Stimulated activated CD4-positive, alpha-beta T cell treated with anti-CD3 and anti-CD28 coated beads, Interleukin-4, amount 100 ng/mL, for 24 hours (primary cell): Measurements from ENCODE around the gene ATG4B.
A peak's percentile ranks its signal among the peaks of the same experiment; 100 is the strongest.
"Not testable (repeated sequence)": the region's sequence is repeated elsewhere in the genome, so short reads cannot be mapped to it uniquely, and the experiment has no call there.

Experiments
- DNase-seq: peaks from one replicate; pipeline ENCODE4 v3.0.0-alpha.2; 2020

The ATG4B gene

DNA sequence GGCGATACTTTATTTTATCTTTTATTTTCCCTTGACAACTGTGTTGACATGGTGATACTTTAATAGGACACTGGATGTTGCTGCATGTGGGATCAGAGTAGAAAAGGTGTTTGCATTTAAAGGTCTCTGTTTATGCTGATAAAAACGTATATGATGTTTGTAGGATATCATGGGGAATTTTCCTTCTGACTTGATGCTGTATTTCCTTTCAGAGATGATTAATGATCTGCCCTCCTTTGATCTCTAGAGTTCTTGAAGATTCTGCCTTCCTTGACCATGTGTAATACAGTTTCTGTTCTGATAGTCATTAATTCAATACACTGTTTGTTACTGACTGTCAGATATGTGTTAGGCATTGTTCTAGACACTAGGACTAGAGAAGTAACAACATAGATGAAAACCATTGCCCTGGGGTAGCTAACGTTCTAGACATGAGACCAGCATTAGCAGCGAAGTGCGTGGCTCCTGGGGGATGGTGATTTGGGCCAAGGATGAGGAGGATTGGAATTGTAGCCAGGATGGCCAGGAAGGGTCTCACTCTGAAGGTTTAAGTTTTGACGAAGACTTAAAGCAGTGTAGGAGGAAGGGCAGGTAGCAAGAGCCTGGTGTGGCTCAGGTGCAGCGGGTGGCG is 2.8 kb downstream of the ATG4B start:
- DNase-seq = no peak

DNA sequence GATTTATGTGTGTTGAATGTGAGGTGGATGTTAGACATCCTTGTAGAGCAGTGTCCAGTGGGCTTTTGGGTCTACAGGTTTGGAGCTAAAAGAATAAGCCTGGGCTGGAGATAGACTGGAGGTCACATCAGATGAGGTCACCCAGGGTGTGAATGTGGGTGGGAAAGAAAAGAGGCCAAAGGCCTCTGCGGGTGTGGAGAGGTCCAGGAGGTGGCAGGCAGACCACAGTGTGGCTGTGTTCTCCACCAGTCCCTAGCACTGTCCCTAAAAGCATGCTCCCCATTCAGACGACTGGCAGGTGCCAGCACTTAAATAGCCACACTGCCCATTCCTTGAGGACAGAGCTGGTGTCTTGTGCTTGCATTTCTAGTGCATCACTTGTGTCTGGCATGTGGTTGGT is 4.1 kb downstream of the ATG4B start:
- no peak for DNase-seq

DNA sequence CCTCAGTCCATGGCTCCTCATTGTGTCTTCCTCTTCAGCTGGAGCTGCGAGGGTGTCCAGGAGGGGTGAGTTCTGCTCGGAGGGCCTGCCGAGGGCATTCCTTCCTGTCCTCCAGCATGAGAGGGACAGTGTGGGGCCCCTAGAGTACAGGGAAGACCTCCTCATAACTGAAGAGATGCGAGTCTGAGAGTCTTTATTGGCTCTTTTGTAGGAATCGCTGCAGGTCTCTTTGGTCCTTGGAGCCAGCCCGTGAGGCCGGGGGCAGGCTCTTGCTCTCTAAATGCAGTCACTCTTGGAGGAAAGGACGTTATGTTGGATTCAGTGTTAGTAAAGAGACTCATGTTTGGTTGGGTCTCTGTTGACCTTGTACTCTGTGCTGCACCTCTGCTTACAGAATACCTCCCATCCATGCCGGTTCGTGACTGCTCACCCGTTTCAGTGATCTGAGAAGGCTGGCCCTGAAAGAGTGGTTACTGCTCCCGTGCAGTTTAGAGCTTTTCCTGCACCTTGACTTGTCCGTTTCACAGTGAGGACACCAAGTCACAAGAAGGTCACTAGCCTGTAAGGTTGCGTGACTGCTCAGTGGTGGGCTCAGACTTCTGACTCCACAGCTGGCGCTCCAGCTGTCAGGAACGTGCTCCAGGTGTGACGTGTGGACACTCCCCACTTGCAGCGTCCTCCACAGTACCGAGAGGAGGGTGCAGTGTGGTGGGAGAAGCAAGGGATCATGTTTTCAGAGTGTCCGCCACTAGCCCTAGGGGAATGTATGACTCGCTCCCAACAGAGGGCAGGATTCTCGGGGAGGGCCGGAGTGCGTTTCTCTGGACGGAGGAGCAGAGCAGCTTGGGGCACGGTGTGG is 7.8 kb downstream of the ATG4B start:
- no peak for DNase-seq

DNA sequence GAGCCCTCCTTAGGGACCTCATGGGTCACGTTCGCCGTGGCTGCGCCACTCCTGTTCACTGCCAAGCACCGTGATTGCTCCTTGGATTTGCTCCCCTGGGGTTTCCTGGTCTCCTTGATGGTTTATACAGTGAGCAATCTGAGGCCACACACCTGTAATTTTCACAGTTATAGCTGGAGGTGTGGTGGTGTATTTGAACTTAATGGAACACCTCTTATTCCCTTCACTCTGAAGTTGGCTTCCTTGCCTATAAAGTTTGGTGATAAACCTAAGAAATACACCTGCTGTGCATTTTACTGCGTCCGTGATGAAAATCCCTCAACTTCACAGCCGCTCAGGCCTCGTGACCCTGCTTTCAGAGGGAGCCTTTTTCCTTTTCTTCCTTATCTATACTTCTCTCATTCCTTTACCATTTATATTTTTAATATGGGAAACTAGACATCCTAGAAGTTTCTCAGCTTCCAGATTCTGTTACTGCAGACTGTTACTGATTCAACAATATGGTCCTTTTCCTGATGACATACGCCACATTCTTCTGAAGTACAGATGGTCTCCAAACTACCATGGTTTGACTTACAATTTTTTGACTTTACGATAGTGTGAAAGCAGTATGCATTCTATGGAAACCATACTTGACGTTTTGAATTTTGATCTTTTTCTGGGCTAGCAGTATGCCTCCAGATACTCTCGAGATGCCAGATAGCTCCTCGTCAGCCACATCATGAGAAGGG is 8.6 kb downstream of the ATG4B start:
- no peak for DNase-seq

DNA sequence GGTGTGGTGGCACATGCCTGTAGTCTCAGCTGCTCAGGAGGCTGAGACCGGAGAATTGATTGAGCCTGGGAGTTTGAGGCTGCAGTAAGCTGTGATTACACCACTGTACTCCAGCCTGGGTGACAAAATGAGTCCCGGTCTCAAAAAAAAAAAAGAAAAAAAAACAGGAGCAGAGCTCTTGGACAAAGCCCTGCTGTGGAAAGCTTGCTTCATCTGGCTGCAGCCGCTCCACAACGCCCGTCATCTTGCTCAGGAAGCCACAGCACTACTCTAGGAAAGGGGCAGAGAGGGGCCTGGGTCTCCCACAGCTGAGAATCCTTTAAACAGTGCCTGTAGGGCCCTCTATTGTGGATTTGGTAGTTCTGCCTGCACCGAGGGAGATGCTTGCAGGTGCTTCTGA is 11.0 kb downstream of the ATG4B start:
- DNase-seq = no peak

DNA sequence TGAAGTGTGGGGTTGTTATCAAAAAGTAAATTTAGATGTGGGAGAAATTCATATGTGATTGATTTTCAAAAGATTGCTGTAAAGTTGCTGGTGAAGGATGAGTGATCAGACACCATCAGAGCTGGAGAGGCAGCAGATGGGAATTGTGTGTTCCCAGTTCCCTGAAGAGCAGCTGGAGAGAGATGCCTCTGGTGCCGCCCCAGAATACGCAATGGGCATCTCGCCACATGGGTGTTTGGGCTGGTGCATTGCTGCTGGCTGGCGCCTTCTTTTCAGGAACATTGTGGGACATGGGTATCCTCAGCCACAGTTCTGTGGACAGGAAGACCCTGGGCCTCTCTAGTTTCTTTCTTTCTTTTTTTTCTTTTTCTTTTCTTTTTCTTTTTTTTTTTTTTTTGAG is 11.9 kb downstream of the ATG4B start:
- DNase-seq = no peak

DNA sequence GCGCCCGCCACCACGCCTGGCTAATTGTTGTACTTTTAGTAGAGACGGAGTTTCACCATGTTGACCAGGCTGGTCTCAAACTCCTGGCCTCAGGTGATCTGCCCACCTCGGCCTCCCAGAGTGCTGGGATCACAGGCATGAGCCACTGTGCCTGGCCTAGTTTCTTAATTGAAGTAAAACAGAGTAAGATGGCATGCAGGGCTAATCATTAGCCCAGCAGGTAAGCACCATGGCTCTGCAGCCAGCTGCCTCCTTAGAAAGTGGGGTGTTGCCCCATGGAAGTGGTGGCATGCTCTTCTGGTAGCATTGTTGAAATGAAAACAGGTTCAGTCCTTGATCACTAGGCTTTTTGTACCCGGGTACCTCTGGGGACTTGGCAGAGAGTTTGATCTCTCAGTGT is 12.4 kb downstream of the ATG4B start:
- DNase-seq = no peak

DNA sequence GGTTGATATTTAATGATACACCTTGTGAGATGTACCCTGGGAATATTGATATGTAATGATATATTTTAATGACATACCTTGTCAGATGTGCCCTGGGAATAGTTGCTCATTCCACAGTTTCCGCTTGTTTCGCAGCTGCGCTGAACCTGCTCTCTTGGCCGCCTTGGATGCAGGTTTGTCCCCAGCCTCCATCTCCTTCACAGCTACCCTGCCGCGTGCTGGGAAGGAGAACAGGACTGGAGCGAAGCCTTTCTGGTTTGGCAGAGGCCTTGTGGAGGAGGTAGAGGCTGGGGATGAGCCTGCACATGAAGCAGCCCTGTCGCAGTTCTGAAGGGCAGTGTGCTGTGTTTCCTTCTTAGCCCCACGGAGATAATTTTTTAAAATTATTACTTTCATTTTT is 14.6 kb downstream of the ATG4B start:
- DNase-seq = no peak

DNA sequence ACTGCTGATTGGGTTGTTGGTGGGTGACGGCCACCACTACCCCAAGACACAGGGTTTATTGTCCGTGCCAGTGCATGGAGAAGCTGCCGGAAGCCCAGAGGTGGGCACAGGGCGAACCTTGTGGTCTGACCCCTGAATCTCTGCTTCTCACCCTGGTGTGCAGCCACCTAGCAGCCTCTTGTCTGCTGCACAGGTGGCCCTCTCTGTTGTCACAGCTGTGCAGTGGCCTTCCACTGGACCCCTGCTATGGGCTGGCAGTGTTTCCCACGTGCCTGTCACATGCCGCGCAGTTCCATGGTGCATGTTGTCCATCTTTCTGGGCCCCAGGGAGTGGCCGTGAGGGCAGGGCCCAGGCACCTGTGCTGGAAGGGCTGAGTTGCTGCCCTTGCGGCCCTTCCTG is 15.2 kb downstream of the ATG4B start:
- DNase-seq = no peak

DNA sequence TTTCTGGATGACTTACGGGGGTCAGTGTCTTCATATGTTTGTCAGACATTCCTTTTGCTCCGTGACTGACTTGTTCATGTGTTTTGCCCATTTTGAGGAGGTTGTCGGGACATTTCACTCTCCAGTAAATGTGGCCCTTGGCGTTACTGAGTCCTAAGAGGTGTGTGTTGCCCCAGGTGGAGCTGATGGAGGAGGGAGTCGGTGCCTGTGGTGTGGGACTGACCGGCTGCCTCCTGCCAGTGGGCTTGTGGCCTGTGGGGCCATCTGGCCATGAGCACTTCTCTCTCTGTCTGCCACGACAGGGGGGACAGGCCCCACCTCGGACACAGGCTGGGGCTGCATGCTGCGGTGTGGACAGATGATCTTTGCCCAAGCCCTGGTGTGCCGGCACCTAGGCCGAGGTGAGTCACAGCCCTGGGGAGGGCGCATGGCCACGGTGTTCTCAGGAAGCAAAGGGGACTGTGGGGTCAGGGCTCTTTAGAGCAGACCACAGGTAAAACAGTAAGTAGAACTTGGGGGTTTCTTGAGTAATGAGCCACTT is 15.8 kb downstream of the ATG4B start:
- DNase-seq = no peak

DNA sequence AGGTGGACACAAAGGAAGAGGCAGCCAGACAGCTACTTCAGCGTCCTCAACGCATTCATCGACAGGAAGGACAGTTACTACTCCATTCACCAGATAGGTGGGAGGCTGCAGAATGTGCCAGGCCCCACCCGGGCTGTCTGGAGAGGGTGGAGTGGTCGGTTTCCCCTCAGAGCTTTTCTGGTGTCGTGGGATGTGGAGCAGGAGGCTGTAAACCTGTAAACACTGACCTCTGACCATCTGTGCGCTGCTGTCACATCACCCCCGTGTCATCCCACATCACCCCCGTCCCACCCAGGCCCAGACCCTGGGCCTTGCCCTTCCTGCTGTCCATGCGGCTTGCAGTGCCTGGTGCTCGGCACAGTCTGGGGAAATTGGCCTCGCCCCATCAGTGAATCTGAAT is 17.1 kb downstream of the ATG4B start:
- DNase-seq = no peak

DNA sequence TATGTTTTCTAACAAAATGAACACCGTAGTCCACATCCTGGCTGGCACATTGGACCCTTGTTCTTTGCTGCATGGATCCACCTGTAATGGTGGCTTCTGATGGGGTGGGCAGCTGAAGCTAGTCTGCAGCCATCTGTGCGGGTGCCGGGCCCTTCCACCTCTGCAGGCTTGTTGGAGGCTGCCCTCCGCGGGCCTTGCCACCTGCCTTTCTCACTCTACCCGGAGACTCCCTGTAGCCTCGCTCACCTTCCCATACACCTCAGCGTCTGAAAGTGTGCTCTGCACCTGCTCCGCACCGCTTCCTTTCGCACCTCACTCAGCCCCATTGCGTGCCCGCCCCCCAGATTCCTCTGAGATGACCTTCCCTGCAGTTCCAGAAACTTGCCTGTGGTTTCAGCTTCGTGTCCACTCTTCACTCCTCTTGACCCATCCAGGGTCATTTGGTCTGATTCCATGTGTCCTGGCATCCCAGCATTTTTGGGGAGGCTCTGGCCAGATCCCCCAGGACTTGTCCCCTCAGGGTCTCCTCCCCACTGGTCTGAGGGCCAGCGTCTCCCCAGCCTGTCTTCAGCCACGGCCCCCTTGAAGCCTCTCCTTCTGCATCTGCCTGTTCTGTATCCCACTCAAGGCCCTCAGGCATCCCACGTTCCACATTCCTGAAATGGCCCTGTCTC is 18.2 kb downstream of the ATG4B start:
- DNase-seq = no peak

DNA sequence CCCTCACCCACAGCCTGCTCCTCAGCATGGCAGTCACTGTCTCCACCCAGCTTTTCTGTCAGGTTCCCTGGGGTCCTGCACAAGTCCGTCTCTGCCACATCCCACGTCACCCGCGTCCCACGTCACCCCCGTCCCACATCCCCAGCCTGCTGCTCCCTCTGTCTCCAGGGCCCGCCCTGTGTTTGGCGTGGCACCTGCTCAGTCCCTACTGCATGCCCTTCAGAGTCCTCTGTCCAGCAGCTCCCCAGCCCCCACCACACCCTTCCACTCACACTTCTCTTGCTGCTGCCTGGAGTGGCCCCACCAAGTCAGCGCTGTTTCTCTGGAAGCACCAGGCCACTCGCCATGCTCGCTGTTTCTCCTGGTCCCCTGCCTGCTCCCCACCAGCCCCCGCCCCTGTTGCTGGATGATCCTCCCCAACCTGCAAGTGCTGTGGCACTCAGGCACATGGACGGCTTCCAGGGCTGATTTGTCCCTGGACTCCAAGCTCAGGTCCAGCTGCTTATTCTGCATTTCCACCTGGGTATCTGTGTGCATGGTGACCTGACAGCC is 18.8 kb downstream of the ATG4B start:
- DNase-seq = no peak

DNA sequence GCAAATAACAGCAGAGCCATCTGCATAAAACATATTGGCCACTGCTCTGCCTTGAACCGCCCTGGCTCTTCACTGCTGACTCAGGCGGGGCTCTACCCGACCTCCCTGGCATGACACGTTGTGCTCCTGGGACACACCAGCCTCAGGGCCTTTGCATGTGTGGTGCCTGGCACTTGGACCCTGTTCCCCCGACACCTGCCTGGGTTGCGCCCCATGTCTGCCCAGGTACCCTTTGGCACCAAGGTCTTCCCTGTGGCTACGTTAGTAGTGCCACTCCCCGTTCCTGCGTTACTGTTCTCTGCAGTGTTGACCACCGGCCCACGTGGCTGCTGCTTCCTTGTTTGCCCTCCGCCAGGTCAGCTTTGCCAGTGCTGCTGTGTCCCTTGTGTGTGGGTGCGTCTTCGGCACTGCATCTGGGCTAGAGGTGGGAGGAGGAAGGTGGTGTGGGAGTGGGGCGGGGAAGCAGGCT is 20.3 kb downstream of the ATG4B start:
- no peak for DNase-seq

DNA sequence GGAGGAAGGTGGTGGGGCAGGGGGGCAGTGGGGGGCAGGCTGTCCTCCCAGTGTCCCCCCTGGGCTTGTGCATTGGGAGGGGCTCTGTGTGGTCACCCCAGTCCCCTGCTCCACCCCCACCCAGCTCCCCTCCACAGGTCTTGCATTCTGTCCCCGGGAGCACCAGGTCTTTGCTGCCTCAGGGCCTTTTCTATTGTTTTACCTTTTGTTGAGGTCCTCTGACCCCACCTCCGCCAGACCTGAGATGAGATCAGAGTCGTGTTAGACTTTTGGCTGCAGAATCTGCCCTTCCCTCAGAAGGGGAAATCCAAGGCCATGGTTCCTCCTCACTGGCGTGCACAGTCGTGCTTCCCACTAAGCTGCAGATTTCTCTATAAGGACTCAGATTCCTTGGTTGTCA is 20.8 kb downstream of the ATG4B start:
- no peak for DNase-seq

DNA sequence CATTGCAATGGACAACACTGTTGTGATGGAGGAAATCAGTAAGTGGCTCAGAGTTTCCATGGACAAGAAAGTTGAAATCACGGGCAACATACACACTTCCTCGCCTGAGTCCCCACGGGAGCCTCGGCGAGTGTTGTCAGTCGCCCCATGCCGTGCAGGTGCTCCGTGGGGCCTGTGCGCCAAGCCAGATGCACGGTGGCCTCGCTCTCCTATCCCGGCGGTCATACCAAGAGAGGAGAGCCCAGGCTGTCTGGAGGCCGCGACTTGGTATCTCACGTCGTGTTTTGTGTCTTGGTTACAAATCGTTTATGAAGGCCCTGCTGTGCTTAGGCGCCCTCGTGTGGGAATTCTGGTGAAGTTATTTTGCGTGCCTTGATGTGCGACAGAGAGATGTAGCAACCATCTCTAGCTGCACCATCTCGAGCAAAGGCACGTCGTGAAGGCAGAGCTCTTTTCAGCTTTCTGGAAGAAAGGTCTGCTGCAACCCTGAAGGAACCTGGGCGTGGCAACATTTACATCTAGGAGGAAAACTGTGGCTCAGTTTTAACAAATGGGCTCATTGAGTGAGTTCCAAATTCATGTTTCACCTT is 21.8 kb downstream of the ATG4B start:
- DNase-seq = peak; percentile 34

DNA sequence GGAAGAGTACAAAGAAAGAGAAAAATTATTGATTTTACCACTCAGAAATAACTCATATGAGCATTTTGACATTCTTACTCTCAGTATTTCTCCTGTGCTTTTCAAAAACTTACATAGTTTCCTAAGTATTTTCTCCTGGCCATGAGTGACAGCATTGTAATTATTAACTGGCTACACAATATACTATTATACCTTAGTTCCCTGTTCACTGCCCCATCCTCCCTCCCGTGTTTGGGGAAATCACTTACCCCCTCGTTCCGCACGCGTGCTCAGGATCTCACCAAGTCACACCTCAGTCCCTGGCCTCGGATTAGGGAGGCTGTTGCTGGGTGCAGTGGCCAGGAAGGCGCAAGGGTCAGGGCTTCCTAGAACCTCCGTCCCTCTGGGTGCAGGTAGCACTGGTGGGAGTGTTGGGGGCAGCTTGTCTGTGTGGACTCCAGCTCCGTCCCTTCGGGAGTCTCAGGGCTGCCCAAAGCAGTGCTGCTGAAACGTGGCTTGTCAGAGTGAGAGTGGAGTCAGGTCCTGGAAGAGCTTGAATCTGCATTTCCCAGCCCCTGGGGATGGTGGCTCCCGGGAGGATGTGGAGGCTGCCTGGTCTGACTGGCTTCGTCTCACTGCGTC is 23.2 kb downstream of the ATG4B start:
- DNase-seq = no peak

DNA sequence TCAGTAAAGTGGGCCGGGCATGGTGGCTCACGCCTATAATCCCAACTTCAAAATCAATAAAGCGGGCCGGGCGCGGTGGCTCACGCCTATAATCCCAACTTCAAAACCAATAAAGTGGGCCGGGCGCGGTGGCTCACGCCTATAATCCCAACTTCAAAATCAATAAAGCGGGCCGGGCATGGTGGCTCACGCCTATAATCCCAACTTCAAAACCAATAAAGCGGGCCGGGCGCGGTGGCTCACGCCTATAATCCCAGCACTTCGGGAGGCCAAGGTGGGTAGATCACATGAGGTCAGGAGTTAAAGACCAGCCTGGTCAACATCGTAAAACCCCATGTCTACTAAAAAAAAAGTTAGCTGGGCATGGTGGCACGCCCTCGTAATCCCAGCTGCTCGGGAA is 25.2 kb downstream of the ATG4B start:
- not testable (repeated sequence) for DNase-seq

DNA sequence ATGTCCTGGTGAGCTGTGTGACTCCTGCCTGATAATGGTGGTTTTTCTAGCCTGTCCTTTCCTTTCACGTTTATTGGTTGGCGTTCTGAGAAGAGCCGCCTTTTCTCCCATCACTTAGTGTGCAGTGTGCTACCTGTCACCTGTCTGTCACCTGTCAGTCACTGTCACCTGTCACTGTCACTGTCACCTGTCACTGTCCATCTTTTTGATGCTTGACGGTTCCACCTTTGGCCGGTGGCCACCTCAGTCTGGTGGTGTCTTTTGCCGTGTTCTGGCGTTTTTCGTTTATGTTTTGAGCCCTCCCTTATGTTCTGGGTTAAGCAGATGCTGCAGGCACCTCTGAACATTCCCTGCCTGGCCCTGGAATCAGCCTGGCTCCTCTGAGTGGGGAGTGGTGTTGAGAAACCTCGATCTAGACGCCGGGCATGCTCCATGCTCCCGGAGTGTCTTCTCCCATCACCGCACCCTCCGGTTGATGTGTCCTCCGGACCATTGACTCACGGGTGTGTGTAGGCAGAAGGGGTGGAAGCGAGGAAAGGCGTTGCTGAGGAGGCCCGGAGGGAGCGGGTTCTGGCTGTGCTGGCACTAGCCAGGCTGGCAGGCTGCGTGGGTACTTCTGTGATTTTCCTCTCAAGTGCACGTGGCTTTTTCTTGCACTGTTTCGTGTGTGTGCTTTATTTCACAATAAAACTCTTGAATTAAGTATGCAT is 28.4 kb downstream of the ATG4B start:
- no peak for DNase-seq

DNA sequence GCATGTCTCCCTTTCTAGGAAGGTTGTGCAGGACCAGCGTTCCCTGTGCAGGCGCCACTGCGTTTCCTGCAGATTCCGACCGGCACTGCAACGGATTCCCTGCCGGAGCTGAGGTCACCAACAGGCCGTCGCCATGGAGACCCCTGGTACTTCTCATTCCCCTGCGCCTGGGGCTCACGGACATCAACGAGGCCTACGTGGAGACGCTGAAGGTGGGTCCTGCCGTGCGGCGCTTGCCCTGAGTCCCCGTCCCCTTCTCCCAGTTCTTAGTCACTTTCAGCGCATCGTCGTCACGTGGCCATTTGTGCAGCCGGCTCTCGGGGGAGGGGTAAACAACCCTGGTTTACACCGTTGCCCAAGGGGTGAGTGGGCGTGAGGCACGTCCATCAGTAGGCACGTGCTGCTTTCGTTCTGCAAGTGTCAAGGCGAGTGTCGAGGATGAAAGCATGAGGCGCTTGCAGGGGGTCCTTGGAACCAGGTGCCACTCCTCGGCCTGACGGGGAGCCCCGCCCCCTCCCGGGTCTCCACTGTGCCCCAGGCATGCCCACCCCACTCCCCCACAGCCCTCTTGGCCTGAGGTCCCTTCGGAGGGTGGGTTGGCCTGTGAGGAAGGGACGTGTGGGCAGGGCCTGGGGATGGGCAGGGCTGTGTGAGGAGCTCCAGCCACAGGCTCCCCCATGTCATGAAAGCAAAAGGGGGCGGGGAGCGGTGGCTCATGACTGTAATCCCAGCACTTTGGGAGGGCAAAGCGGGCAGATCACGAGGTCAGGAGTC is 29.3 kb downstream of the ATG4B start:
- no peak for DNase-seq
